HG03095 (cell line): ENCODE data around the gene HDC.

Experiments used
- ATAC-seq: cut with Tn5 transposase; IDR thresholded peaks from one replicate; pipeline ENCODE4 v1.9.1; 2021; ENCODE audit warnings: moderate library complexity; ENCODE audit not compliant: unreplicated experiment

HDC gene

GRCh38 chr15:50265620-50266019 is at the start of gene HDC:
Gene HDC (minus strand): TSS chr15:50265726. CDS start chr15:50265623, 103 bp downstream.
- no peak for ATAC-seq

GRCh38 chr15:50312636-50313035 is 47.1 kb upstream of the HDC start:
- no peak for ATAC-seq

GRCh38 chr15:50307799-50308198 is 42.3 kb upstream of the HDC start:
- ATAC-seq, result no peak

GRCh38 chr15:50304836-50305235 is 39.3 kb upstream of the HDC start:
- ATAC-seq, result no peak

- ATAC-seq, result no peak
Measured at GRCh38 chr15:50302581-50302980, 37.1 kb upstream of the HDC start.

- no peak for ATAC-seq
Measured at GRCh38 chr15:50298340-50298739, 32.8 kb upstream of the HDC start.

GRCh38 chr15:50295966-50296365 is 30.4 kb upstream of the HDC start:
- ATAC-seq, result no peak

- ATAC-seq, result no peak
Measured at GRCh38 chr15:50289749-50290148, 24.2 kb upstream of the HDC start.

- no peak for ATAC-seq
Measured at GRCh38 chr15:50287324-50288116, 22.0 kb upstream of the HDC start.

GRCh38 chr15:50281427-50281826 is 15.9 kb upstream of the HDC start:
- ATAC-seq, result no peak

- ATAC-seq, result no peak
Measured at GRCh38 chr15:50280271-50280670, 14.7 kb upstream of the HDC start.

GRCh38 chr15:50278496-50278895 is 13.0 kb upstream of the HDC start:
- no peak for ATAC-seq

- no peak for ATAC-seq
Measured at GRCh38 chr15:50277370-50277769, 11.8 kb upstream of the HDC start.

- no peak for ATAC-seq
Measured at GRCh38 chr15:50275908-50276307, 10.4 kb upstream of the HDC start.

- no peak for ATAC-seq
Measured at GRCh38 chr15:50275091-50275490, 9.6 kb upstream of the HDC start.

- ATAC-seq, result no peak
Measured at GRCh38 chr15:50267577-50267976, 2.1 kb upstream of the HDC start.

GRCh38 chr15:50262533-50262932 is 3.0 kb downstream of the HDC start:
- ATAC-seq, result no peak

- ATAC-seq, result no peak
Measured at GRCh38 chr15:50261981-50262380, 3.5 kb downstream of the HDC start.

- no peak for ATAC-seq
Measured at GRCh38 chr15:50260969-50261496, 4.5 kb downstream of the HDC start.

GRCh38 chr15:50259276-50259675 is 6.2 kb downstream of the HDC start:
- ATAC-seq, result no peak

GRCh38 chr15:50257924-50258323 is 7.6 kb downstream of the HDC start:
- ATAC-seq, result no peak

- ATAC-seq, result no peak
Measured at GRCh38 chr15:50257332-50257731, 8.2 kb downstream of the HDC start.
